ENCODE measurements around the gene SPAST.
A peak's percentile ranks its signal among the peaks of the same experiment; 100 is the strongest.
"Not testable (repeated sequence)": the region's sequence is repeated elsewhere in the genome, so short reads cannot be mapped to it uniquely, and the experiment has no call there.

SPAST gene

DNA sequence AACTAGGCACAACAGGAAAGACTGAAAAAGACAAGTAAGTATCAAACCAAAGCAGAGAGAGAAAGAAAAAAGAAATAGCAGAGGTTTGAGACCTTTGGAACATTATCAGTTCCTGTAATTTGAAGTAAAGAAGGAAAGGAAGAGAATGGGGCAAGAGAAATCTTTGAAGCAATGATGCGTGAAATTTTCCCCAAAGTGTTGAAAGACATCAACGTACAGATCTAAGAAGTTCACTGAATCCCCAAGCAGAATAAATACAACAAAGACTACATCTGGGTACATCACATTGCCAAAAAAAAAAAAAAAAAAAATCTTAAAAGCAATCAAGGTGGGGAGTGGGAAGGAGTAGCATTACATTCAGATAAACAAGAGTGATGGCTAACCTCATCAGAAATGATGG is 96.3 kb downstream of the SPAST start:
- Mint-ChIP-seq H3K9me3 (no peaks in the 10 kb centered on the region), H3K27ac (no peak overlapping the region), H3K4me3 (no peak overlapping the region), H3K27me3 (ENCODE audit: low read depth) (no peaks in the 10 kb centered on the region), H3K36me3 (ENCODE audit: low read depth) (peaks cover 11% of the 10 kb centered on the region), H3K4me1 (no peaks in the 10 kb centered on the region)
- TF ChIP-seq, protein P1, sequence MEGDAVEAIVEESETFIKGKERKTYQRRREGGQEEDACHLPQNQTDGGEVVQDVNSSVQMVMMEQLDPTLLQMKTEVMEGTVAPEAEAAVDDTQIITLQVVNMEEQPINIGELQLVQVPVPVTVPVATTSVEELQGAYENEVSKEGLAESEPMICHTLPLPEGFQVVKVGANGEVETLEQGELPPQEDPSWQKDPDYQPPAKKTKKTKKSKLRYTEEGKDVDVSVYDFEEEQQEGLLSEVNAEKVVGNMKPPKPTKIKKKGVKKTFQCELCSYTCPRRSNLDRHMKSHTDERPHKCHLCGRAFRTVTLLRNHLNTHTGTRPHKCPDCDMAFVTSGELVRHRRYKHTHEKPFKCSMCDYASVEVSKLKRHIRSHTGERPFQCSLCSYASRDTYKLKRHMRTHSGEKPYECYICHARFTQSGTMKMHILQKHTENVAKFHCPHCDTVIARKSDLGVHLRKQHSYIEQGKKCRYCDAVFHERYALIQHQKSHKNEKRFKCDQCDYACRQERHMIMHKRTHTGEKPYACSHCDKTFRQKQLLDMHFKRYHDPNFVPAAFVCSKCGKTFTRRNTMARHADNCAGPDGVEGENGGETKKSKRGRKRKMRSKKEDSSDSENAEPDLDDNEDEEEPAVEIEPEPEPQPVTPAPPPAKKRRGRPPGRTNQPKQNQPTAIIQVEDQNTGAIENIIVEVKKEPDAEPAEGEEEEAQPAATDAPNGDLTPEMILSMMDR (IDR thresholded peaks at IDR 0.05; ENCODE audit: unreplicated experiment in 3 of 3) = no peak

DNA sequence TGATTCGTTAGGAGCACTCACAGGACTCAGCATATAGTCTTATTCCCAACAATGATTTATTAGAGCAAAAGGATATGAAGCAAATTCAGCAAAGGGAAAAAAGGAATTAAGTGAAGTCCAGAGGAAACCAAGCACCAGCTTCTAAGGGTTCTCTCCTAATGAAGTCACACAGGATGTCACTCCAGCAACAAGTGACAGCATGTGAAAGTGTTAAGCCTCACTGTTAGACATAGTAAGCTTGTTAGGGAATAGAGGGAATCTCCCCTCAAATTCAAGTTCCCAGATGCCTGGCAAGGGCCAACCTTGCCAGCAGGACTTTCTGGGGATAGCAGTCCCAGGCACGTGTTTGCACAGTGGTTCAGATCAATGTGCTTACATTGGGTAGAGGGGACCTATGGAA is 97.9 kb downstream of the SPAST start:
- TF ChIP-seq, protein P1 (IDR thresholded peaks at IDR 0.05; ENCODE audit: unreplicated experiment in 3 of 3) = no peak
- H3K27ac Mint-ChIP-seq = no peak overlapping the region
- H3K4me3 Mint-ChIP-seq = peak overlapping the region; percentile 9 to 35 (median 12)
- H3K36me3 Mint-ChIP-seq (ENCODE audit: low read depth) = peaks cover 9% of the 10 kb centered on the region
- H3K4me1 Mint-ChIP-seq = peaks cover 9% of the 10 kb centered on the region
- H3K27me3 Mint-ChIP-seq (ENCODE audit: low read depth) = no peaks in the 10 kb centered on the region
- no peaks in the 10 kb centered on the region for H3K9me3 Mint-ChIP-seq

DNA sequence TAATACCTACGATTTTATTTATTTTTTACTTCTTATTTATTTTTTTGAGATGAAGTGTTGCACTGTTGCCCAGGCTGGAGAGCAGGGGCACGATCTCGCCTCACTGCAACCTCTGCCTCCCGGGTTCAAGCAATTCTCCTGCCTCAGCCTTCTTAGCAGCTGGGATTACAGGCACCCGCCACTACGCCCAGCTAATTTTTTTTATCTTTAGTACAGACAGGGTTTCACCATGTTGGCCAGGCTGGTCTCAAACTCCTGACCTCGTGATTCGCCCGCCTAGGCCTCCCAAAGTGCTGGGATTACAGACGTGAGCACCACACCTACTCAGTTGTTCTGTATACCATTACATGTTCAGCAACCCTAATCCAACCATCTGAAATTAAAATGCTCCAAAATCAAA is 100.9 kb downstream of the SPAST start:
- Mint-ChIP-seq H3K4me1 (peaks cover 24% of the 10 kb centered on the region), H3K27ac (peak overlapping the region in 1 of 3 experiments; percentile 32), H3K4me3 (peak overlapping the region; percentile 94 to 99 (median 98))
- H3K27me3 Mint-ChIP-seq (ENCODE audit: low read depth); H3K36me3 Mint-ChIP-seq (ENCODE audit: low read depth); H3K9me3 Mint-ChIP-seq: not testable (repeated sequence)

DNA sequence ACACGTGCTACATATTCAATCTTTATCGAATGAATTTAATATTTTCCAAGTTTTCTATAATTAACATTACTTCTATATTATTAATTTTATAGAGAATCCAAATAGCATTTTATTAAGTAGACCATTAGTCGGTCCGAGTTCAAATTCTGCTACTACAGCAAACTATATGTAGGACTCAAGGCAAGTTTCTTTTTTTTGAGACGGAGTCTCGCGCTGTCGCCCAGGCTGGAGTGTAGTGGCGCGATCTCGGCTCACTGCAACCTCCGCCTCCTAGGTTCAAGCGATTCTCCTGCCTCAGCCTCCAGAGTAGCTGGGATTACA is 101.6 kb downstream of the SPAST start:
- H3K4me3 Mint-ChIP-seq = peak overlapping the region; percentile 94 to 99 (median 98)
- not testable (repeated sequence) for H3K9me3 Mint-ChIP-seq; H3K36me3 Mint-ChIP-seq (ENCODE audit: low read depth); H3K27me3 Mint-ChIP-seq (ENCODE audit: low read depth)
- peak overlapping the region; percentile 98 to 99 (median 98) for H3K27ac Mint-ChIP-seq
- H3K4me1 Mint-ChIP-seq = peaks cover 24% of the 10 kb centered on the region

DNA sequence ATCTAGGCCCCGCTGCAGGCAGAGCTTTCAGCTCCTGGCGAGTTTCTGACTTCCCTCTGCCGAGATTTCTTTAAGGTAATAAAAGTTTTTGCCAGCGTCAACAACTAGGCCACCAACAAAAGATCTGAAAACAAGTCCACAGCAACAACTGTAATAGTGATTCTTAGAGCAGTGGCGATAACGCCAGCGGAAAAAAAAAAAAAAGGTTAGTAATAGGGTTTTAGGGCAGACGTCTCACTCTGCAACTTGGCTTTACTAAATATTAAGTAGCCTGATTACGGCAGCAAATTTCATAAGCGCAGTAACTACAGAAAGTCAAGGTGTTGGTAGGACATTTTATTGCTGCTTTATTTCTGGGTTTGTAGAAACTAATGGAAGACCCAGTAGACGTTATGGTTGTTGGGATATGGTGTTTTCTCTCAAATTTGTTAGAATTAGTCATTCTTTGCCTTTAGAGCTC is 102.8 kb downstream of the SPAST start:
- TF ChIP-seq, protein P1 (IDR thresholded peaks at IDR 0.05; ENCODE audit: unreplicated experiment in 3 of 3) = no peak
- H3K36me3 Mint-ChIP-seq (ENCODE audit: low read depth) = peaks cover 6% of the 10 kb centered on the region
- peaks cover 24% of the 10 kb centered on the region for H3K4me1 Mint-ChIP-seq
- H3K27ac Mint-ChIP-seq = peak overlapping the region; percentile 98 to 99 (median 98)
- H3K9me3 Mint-ChIP-seq = no peaks in the 10 kb centered on the region
- peak overlapping the region; percentile 94 to 99 (median 98) for H3K4me3 Mint-ChIP-seq
- H3K27me3 Mint-ChIP-seq (ENCODE audit: low read depth) = no peaks in the 10 kb centered on the region

DNA sequence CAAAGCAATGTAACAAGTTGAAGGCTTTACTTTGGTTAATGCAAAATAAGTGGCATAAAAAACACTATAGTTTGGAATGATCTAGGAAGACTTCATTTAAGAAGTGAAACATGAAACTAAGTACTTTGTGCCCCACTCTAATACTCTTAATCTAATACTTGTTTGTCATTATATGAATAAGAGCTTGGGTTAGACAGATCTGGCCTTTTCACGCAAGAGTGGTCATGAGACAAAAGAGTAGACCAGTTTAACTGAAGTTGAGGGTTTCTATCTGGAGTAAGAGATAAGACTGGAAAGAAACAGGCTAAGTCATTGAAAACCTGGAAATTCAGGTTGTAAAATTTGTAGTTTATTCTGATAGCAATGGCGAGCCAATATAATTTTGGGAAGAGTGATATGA is 105.2 kb downstream of the SPAST start:
- Mint-ChIP-seq H3K36me3 (ENCODE audit: low read depth) (peaks cover 16% of the 10 kb centered on the region), H3K27ac (no peak overlapping the region), H3K27me3 (ENCODE audit: low read depth) (no peaks in the 10 kb centered on the region), H3K4me1 (peaks cover 24% of the 10 kb centered on the region), H3K9me3 (no peaks in the 10 kb centered on the region), H3K4me3 (peak overlapping the region in 1 of 3 experiments; percentile 26)
- TF ChIP-seq, protein P1 (IDR thresholded peaks at IDR 0.05; ENCODE audit: unreplicated experiment in 3 of 3) = no peak

DNA sequence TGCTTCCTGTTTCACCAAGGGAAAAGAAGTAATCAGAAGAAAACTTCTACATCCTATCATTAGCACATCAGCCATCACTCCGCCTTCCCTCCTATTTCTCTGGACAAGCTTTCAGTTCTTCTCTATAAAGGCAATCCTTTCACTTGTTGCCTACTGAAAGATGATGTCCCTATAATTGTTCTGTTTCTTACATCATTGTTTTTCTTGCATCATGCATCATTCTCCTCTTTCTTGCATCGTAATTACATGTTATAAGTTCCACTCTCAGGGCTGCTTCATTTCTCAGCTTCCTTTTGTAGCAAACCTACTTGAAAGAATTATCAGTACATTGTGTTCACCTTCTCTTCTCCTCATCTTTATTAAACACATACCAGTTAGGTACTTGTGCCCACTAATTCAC is 109.5 kb downstream of the SPAST start:
- H3K27me3 Mint-ChIP-seq (ENCODE audit: low read depth) = no peaks in the 10 kb centered on the region
- H3K27ac Mint-ChIP-seq = no peak overlapping the region
- H3K9me3 Mint-ChIP-seq = no peaks in the 10 kb centered on the region
- TF ChIP-seq, protein P1 (IDR thresholded peaks at IDR 0.05; ENCODE audit: unreplicated experiment in 3 of 3) = no peak
- H3K4me3 Mint-ChIP-seq = no peak overlapping the region
- H3K36me3 Mint-ChIP-seq (ENCODE audit: low read depth) = peaks cover 36% of the 10 kb centered on the region
- H3K4me1 Mint-ChIP-seq = peaks cover under 1% of the 10 kb centered on the region
